ENCODE data around the gene EVA1C. TPM values are rescaled to one million over a fixed set of nuclear protein-coding genes. Genes with fewer than 3 reads are reported as not detected.

The EVA1C gene
- total and polyA plus RNA-seq, 2 donors (not counting 1 experiment from before 2014, with no cell fraction given): 2.4 to 4.6 TPM

DNA sequence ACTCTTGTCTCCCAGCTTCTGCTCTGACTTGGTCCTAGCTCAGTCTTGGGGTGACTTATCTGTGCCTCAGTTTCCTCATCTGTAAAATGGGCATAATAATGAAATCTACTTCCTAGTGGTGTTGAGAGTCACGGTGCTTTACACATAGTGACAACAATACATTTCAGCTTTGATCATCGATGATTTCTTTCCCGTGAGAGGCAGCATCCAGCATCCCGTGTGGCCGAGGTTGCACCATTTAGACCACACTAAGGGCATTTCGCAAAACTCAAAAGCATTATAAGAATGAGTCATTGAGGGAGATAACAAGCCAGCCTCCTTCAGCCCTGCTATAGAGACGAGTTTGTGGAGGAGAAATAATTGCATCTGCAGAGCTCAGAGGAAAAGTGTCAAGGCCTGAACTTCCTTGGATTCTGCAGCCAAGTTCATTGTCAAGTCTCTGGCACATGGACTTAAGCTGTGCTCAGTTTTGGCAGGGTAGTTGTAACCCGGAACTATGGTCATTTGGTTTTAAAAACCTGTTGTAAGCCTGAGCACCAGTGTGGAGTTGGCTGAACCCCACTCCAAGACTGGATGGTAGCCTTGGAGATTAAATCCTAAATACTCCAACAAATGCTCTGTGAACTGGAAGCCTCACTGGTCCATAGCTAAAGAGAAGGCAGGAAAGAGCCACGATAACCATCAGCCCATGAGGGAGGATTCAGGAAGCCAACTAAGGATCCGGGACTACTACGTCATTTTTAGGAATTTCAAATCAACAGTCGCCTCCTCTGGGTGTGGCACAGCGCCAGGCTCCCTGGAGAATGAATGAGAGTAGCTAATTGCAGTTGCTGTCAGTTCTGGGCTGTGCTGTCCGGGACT, 108.6 kb downstream of the EVA1C start:
- Histone ChIP-seq H3K27ac (ENCODE audit: insufficient read depth, low read length) (peak overlapping the region; percentile 91), H2AFZ (ENCODE audit: low read length) (peak overlapping the region; percentile 30), H3K79me2 (ENCODE audit: control insufficient read depth, insufficient read depth, low read length) (no peaks in the 10 kb centered on the region), H3K9ac (ENCODE audit: insufficient read depth, low read length) (no peak overlapping the region), H3K4me3 (replicated peaks in 1 of 4; ENCODE audit: control extremely low read depth in 1 of 4, insufficient read depth in 1 of 4, low read depth in 3 of 4, low read length in 4 of 4) (peak overlapping the region in 1 of 4 experiments; percentile 11), H3K9me3 (ENCODE audit: control insufficient read depth, insufficient read depth, low read depth, low read length) (no peaks in the 10 kb centered on the region), H3K4me2 (ENCODE audit: extremely low read depth, insufficient read depth, low read length) (peak overlapping the region; percentile 75), H3K4me1 (ENCODE audit: control insufficient read depth, extremely low read depth, insufficient read depth, low read length) (peaks cover 11% of the 10 kb centered on the region), H4K20me1 (ENCODE audit: control insufficient read depth, extremely low read depth, insufficient read depth, low read length) (no peaks in the 10 kb centered on the region), H3K36me3 (ENCODE audit: control insufficient read depth, insufficient read depth, low read length) (no peaks in the 10 kb centered on the region), H3K27me3 (ENCODE audit: control insufficient read depth, insufficient read depth, low read length) (no peaks in the 10 kb centered on the region)
- TF ChIP-seq, protein P1, sequence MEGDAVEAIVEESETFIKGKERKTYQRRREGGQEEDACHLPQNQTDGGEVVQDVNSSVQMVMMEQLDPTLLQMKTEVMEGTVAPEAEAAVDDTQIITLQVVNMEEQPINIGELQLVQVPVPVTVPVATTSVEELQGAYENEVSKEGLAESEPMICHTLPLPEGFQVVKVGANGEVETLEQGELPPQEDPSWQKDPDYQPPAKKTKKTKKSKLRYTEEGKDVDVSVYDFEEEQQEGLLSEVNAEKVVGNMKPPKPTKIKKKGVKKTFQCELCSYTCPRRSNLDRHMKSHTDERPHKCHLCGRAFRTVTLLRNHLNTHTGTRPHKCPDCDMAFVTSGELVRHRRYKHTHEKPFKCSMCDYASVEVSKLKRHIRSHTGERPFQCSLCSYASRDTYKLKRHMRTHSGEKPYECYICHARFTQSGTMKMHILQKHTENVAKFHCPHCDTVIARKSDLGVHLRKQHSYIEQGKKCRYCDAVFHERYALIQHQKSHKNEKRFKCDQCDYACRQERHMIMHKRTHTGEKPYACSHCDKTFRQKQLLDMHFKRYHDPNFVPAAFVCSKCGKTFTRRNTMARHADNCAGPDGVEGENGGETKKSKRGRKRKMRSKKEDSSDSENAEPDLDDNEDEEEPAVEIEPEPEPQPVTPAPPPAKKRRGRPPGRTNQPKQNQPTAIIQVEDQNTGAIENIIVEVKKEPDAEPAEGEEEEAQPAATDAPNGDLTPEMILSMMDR (conservative IDR thresholded peaks at IDR 0.05 in 1 of 2, IDR thresholded peaks at IDR 0.05 in 1 of 2; ENCODE audit: low read depth in 1 of 2, low read length in 2 of 2): no peak
- TF ChIP-seq EZH2 (IDR thresholded peaks at IDR 0.05; ENCODE audit: low read length, missing control alignments): no peak
- DNase-seq (ENCODE audit: low read depth in 2 of 2): peak; percentile 96 to 97

- no peaks in the 10 kb centered on the region for H4K20me1 ChIP-seq (ENCODE audit: control insufficient read depth, extremely low read depth, insufficient read depth, low read length)
- no peak overlapping the region for H3K4me3 ChIP-seq (replicated peaks in 1 of 4; ENCODE audit: control extremely low read depth in 1 of 4, insufficient read depth in 1 of 4, low read depth in 3 of 4, low read length in 4 of 4)
- H3K27ac ChIP-seq (ENCODE audit: insufficient read depth, low read length): peak overlapping the region; percentile 91
- no peaks in the 10 kb centered on the region for H3K9me3 ChIP-seq (ENCODE audit: control insufficient read depth, insufficient read depth, low read depth, low read length)
- no peak overlapping the region for H3K9ac ChIP-seq (ENCODE audit: insufficient read depth, low read length)
- no peak overlapping the region for H2AFZ ChIP-seq (ENCODE audit: low read length)
- no peaks in the 10 kb centered on the region for H3K27me3 ChIP-seq (ENCODE audit: control insufficient read depth, insufficient read depth, low read length)
- no peak for TF ChIP-seq EZH2 (IDR thresholded peaks at IDR 0.05; ENCODE audit: low read length, missing control alignments)
- TF ChIP-seq, protein P1 (conservative IDR thresholded peaks at IDR 0.05 in 1 of 2, IDR thresholded peaks at IDR 0.05 in 1 of 2; ENCODE audit: low read depth in 1 of 2, low read length in 2 of 2): no peak
- peaks cover 9% of the 10 kb centered on the region for H3K4me1 ChIP-seq (ENCODE audit: control insufficient read depth, extremely low read depth, insufficient read depth, low read length)
- H3K79me2 ChIP-seq (ENCODE audit: control insufficient read depth, insufficient read depth, low read length): no peaks in the 10 kb centered on the region
- no peaks in the 10 kb centered on the region for H3K36me3 ChIP-seq (ENCODE audit: control insufficient read depth, insufficient read depth, low read length)
- H3K4me2 ChIP-seq (ENCODE audit: extremely low read depth, insufficient read depth, low read length): peak overlapping the region; percentile 37
- no peak for DNase-seq (ENCODE audit: low read depth in 2 of 2)
These were observed 109.3 kb downstream of the EVA1C start for GRCh38 chr21:32521736-32522355.

GRCh38 chr21:32523463-32523862, 111.0 kb downstream of the EVA1C start:
- no peak for DNase-seq (ENCODE audit: low read depth in 2 of 2)
- Histone ChIP-seq H3K27me3 (ENCODE audit: control insufficient read depth, insufficient read depth, low read length) (no peaks in the 10 kb centered on the region), H3K4me2 (ENCODE audit: extremely low read depth, insufficient read depth, low read length) (no peak overlapping the region), H3K9ac (ENCODE audit: insufficient read depth, low read length) (no peak overlapping the region), H3K4me3 (replicated peaks in 1 of 4; ENCODE audit: control extremely low read depth in 1 of 4, insufficient read depth in 1 of 4, low read depth in 3 of 4, low read length in 4 of 4) (no peak overlapping the region), H3K4me1 (ENCODE audit: control insufficient read depth, extremely low read depth, insufficient read depth, low read length) (peaks cover 9% of the 10 kb centered on the region), H2AFZ (ENCODE audit: low read length) (no peak overlapping the region), H4K20me1 (ENCODE audit: control insufficient read depth, extremely low read depth, insufficient read depth, low read length) (no peaks in the 10 kb centered on the region), H3K79me2 (ENCODE audit: control insufficient read depth, insufficient read depth, low read length) (no peaks in the 10 kb centered on the region), H3K9me3 (ENCODE audit: control insufficient read depth, insufficient read depth, low read depth, low read length) (no peaks in the 10 kb centered on the region), H3K36me3 (ENCODE audit: control insufficient read depth, insufficient read depth, low read length) (no peaks in the 10 kb centered on the region), H3K27ac (ENCODE audit: insufficient read depth, low read length) (no peak overlapping the region)
- TF ChIP-seq, protein P1 (conservative IDR thresholded peaks at IDR 0.05 in 1 of 2, IDR thresholded peaks at IDR 0.05 in 1 of 2; ENCODE audit: low read depth in 1 of 2, low read length in 2 of 2): no peak
- no peak for TF ChIP-seq EZH2 (IDR thresholded peaks at IDR 0.05; ENCODE audit: low read length, missing control alignments)
